Fibroblast of skin of right biceps (primary cell): ENCODE measurements around the gene BCAR1.
"Not testable (repeated sequence)": the region's sequence is repeated elsewhere in the genome, so short reads cannot be mapped to it uniquely, and the experiment has no call there.

Experiments used
- DNase-seq: peaks from one replicate; pipeline ENCODE4 v3.0.0-alpha.2; 2013

Gene BCAR1

DNA sequence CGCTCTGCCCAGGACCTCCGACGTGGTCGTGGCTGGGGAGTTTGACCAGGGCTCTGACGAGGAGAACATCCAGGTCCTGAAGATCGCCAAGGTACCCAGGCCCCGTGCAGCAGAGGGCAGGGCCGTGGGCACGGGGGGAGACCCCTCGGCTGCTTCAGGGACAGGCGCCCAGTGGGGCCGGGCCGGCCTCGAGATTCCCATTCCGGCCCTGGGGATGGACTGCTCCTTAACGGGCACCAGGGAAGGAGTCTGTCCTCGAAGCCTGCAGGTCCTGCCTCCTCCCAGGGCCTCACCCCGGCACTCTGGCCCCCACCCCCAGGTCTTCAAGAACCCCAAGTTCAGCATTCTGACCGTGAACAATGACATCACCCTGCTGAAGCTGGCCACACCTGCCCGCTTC lies 28.3 kb downstream of the BCAR1 start:
- not testable (repeated sequence) for DNase-seq

- no peak for DNase-seq
These were observed 29.1 kb downstream of the BCAR1 start for GRCh38 chr16:75222271-75222783.

GRCh38 chr16:75219838-75220237 lies 31.6 kb downstream of the BCAR1 start:
- DNase-seq = no peak

DNA sequence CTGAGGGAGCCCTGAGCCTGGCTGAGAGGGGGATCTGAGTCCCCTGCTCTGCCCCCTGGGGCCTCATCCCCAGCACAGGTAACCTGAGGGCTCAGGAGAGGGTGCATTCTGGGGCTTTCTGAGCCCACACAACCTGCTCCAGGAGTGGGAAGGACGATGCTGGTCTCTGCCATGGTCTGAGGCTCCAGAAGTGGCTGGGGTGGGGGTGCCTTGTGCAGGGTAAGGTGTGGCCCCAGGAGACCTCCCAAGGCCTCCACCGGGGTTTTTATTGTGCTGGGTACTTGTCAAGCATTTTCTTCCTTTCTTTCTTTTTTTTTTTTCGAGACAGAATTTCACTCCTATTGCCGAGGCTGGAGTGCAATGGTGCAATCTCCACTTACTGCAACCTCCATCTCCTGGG lies 32.3 kb downstream of the BCAR1 start:
- DNase-seq = no peak

DNA sequence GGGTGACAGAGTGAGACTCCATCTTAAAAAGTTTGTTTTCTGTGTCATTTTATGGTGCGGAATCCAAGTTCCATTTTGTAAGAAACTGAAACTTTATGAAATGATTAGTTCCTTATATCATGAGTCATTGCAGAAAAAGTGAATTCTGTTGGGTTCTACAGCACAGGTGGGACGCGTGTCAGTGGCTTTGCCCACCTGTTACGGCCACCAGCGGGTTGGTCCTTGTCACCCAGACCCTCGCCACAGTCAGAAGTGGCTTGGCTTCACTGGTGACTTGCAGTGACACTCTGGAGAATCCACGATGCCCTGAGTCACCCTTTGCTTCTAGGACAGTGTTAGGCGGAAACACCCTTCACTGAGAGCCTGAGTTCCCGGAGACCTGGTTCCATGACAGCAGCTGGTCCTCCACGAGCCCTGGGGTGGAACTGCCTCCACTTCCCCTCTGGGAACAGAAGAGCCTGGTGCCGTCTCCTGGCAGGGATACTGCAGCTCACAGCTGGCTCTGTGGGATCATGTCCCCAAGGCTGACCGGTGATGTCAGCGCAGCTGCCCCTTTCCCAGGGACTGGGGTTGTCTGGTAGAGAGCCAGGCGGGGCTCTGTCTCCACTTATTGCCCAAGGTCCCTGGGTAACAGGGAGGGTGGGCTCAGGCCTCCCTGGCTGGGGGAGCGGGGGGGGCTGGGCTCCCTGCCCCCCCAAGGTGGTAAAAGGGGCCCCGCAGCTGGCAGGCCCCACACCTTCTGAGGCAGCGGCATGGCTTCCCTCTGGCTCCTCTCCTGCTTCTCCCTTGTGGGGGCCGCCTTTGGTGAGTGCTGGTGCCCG lies 33.0 kb downstream of the BCAR1 start, which contains the start of gene CTRB1:
TSS of gene CTRB1 (plus strand) at position 733 of the 821 bp plus-strand sequence. CDS start at position 753, 20 bp downstream.
- DNase-seq = no peak

DNA sequence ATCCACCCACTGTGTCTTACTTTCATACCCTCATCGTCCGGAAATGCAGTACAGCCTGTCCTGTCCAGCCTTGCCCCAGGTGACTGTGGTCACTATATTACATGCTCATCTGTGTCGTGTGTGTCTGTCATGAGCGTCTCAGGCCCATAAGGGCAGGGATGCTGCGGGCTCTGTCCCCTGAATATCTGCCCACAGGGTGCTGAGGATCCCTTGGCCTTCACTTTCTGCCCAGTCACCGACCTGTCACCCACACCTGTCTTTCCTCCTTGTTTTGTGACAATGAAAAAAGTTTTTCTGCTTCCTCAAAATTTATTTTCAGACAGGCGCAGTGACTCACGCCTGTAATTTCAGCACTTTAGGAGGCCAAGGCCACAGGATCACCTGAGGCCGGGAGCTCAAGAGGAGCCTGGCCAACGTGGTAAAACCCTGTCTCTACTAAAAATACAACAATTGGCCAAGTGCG lies 34.0 kb downstream of the BCAR1 start:
- no peak for DNase-seq

DNA sequence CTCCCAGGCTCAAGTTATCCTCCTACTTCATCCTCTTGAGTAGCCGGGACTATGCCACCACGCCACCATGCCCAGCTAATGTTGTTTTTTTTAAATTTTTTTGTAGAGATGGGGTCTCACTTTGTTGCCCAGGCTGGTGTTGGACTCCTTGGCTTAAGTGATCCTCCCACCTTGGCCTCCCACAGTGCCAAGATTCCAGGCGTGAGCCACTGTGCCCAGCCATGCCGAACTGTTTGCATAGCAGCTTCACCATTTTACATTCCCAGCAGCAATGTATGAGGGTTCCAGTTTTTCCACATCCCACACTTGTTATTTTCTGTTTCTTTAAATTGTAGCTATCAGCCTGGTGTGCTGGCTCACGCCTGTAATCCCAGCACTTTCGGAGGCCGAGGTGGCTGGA lies 34.8 kb downstream of the BCAR1 start:
- DNase-seq = no peak

DNA sequence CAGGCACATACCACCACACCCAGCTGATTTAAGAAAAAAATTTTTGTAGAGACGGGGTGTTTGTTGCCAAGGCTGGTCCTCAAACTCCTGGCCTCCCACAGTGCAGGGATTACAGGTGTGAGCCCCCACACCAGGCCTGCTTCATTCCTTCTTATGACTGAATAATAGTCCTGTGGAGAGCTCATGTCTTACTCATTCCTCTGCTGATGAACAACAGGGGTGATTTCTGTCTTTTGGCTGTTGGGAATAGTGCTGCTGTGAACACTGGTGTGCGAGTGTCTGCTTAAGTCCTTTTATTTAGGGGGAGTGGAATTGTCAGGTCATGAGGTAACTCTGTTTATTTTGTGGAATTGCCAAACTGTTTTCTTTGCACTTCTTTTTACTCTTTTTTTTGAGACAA lies 35.3 kb downstream of the BCAR1 start:
- DNase-seq = no peak

DNA sequence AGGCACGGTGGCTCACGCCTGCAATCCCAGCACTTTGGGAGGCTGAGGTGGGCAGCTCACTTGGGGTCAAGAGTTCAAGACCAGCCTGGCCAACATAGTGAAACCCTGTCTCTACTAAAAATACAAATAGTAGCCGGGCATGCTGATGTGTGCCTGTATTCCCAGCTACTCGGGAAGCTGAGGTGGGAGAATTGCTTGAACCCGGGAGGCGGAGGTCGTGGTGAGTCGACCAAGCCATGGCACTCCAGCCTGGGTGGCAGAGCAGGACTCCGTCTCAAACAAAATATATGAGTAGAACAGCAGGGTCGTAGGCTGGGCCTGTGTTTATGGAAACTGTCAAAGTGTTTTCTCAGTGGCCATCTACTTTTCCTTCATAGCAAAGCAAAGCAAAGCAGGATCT lies 40.1 kb downstream of the BCAR1 start:
- not testable (repeated sequence) for DNase-seq

GRCh38 chr16:75209944-75210343 lies 41.5 kb downstream of the BCAR1 start:
- no peak for DNase-seq

DNA sequence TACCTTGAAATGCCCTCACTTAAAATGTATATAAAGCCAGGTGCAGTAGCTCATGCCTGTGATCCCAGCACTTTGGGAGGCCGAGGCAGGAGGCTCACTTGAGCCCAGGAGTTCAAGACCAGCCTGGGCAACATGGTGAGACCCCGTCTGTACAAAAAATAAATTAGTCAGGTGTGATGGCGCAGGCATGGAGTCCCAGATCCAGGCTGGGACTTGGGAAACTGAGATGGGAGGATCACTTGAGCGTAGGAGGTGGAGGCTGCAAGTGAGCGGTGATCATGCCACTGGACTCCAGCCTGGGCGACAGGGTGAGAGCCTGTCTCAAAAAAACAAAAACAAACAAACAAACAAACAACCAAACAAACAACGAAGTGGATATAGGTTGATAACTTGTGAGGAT lies 41.9 kb downstream of the BCAR1 start:
- DNase-seq = not testable (repeated sequence)

DNA sequence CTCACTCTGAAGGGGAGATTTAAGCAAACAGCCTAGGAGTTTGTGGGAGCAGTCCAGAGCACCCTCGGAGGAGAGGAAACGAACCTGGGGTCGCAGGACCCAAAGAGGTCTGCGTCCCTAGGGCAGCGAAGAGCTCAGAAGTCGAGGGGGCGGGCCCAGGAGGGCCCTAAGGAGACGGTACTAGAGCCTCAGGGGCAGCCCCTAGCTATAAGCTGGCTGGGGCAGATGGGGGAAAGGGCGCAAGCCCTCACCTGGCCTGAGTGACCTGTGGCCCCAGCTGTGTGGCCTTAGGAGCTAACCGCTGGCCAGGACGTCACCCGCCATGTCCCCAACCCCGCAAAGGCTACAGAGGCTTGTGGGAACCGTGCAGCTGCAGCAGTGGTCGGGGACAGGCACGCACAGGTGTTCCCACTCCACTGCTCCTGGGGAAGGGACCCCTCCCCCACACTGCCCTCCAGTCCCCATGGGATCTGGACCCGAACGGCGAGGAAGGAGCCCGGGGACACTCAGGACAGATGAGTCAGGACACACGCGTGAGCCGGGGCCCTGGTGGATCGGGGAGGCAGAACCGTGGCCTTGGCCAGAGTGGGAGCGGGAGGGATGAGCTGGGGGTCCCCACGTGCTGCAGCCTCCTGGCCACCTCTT lies 42.4 kb downstream of the BCAR1 start:
- no peak for DNase-seq

DNA sequence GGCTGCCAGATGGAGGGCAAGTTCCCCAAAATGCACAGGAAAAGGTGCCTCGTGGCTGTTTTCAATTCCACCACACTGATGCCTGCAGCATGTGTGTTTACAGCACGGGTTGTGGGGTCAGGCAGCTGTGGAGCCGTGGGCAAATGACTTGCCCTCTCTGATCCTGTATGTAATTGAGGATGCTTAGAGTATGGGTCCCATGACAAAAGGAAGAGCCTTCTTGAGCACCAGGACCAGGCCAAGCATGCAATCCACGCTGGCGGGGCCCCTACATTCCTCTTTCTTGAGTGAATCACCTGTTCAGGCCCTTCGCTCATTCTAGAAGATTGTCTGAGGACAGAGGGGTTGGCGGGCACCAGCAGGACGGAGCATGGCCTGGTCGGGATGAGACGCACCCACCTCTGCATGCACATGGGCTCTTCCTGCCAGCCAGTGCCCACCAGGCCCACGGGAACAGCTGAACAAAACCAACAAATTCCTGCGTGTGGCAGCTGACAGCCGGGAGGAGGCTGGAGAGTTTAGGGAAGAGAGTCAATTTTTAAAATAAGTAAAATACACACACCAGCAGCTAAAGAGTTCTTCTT lies 43.1 kb downstream of the BCAR1 start:
- DNase-seq = no peak

- DNase-seq = no peak
These were observed 43.6 kb downstream of the BCAR1 start for GRCh38 chr16:75207831-75208230.

DNA sequence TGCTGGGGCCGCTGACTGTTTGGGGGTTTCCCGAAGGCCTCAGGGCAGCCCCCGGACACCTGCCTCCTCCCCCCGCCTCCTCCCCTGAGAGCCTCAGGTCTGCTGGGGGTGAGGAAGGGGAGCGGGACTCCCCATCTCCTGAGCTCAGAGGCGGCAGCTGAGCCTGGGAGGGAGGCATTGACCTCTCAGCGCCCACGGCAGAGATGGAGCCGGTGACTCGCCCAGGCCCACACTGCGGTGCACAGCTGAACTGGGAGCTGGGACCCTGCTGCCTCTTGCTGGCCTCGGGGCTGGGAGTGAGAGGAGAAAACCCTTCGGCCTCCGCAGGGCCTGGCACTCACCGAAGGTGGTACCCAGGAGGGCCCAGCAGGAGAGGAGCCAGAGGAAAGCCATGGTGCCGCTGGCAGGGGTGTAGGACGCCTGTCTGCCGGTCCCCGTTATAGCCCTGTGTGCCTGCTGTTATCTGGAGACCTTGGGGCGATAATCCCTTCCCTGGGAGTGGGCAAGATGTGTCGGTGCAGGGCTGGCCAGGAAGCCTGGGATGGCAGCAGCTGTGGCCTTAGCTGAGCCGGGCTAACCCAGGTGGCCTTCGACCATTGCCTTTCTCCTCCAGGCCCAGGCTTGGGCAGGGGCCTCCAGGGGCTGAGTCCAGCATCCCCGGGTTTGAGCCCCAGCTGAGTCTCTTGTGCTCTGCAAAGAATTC lies 44.5 kb downstream of the BCAR1 start, which contains the start of gene CTRB2:
TSS of gene CTRB2 (minus strand) at position 413 of the 703 bp plus-strand sequence. CDS start at position 393, 20 bp downstream.
- DNase-seq = no peak

DNA sequence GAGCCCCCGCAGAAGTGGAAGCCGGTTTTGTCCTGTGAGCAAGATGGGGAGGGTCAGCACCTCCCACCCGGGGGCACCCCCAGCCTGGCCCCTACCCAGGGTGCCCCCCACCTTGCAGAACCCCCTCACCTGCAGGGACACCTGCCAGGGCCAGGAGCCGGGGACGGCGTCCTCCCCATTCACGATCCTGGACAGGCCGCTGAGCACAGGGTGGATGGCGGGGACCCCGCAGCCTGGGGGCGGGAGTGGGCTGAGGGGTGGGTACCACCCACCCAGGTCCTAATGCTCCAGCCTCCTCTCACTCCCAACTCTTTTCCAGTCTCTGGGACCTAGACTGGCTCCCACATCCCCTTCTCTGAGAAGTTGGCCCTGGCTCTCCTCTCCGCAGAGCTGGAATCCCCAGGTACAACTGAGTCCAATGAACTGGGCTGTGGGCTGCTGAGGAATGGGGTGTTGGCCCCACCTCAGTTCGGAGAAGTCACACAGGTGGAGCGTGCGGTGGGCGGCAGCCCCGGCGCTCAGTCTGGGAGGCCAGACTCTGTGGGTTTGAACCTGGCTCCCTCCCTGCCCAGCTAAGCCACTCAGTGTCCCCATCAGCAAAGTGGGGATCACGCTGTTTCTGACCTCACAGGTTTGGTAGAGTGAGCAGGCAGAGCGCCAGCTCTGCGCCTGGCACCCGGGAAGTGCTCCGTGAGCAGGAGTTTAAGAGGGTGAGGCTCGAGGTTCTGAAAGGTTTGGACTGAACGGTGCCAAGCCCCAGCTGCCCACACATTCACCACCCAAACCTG lies 45.3 kb downstream of the BCAR1 start:
- not testable (repeated sequence) for DNase-seq

- not testable (repeated sequence) for DNase-seq
These were observed 46.0 kb downstream of the BCAR1 start for GRCh38 chr16:75205438-75205837.

DNA sequence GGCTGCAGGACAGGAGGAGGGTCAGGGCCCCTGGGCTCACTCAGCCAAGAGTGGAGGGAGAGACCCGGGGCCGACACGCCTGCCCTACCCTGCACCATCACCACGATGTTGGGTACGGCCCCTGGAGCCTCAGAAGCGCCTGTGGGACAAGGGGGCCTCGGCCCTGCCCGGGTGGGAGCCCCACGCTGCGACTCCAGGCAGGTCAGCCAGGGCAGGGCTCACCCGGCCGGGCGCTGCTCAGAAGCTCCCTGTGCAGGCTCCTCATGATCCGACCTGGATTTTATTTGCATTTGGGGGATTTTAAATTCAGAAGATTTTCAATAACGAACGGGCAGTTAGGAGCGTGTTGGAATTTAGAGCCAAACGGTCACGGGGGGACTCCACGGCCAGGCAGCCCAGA lies 46.5 kb downstream of the BCAR1 start:
- not testable (repeated sequence) for DNase-seq

DNA sequence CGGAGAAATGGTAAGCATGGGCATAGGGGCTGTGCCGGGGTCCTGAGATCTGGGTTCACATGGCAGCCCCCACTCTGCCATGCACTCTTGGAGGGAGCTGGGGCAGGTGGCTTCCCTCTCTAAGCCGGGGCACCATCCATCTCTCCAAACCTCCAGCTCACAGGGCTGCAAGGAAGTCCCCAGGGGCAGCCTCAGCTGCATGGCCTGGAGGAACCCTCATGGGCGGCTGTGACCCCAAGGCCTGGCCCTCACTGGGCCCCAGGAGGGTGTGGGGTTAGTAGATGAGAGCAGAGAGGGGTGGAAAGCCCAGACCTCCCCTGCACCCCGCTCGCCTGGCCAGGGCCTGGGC lies 47.0 kb downstream of the BCAR1 start:
- no peak for DNase-seq

DNA sequence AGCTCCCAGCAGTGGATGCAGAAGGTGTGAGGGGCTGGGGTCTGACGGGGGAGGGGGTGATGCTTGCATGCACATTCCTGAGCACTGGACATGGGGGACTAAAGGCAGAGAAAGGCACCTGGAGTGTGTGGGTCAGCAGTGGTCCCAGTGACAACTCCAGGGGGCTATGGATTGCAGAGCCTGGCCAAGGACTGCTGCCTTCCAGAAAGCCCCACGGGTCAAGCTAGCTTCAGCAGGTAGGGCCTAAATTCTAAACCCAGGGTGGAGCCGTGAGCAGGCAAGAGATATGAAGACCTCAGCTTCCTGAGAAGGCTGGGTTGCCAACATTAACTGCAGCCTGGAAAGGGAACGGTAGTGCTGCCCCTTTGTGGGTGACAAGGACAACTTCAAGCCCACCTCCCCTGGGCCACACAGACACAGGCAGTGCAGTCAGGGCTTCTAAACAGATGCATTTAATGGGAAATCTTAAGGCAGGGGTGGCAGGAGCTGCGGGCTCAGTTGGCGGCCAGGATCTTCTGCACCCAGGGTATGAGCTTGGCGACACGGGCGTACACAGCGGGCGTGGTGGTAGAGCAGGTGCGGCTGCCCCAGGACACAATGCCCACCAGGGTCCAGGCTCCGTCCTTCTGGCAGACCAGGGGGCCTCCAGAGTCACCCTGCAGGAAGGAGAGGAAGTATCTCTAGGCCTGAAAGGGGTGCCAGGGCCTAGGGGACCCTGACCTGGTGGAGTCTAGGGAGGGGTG lies 47.6 kb downstream of the BCAR1 start:
- no peak for DNase-seq

GRCh38 chr16:75203096-75203495 lies 48.3 kb downstream of the BCAR1 start:
- no peak for DNase-seq
